Lower leg skin (tissue), 4 donors: Measurements from ENCODE around the gene TUBA4B. TPM values are rescaled to one million over a fixed set of nuclear protein-coding genes. Genes with fewer than 3 reads are reported as not detected.

Source experiments
- DNase-seq, 2 donors: peaks; one replicate each; pipeline ENCODE4 v3.0.0-alpha.2; 2019; ENCODE audit warnings: low spot score in 2 of 2
- H3K4me3 ChIP-seq: fragments of 200-600 bp; sonication (generic); 2 replicates; pipeline ENCODE4 v1.5.1; 2017; ENCODE audit warnings: mild to moderate bottlenecking, low read depth; ENCODE audit not compliant: poor library complexity, severe bottlenecking
- CTCF ChIP-seq, 3 donors: fragments of 450-650 bp; IDR thresholded peaks; one replicate each; pipeline ENCODE4 v1.5.1; 2016; ENCODE audit warnings: antibody characterized with exemption in 3 of 3, mild to moderate bottlenecking in 3 of 3, moderate library complexity in 2 of 3
- POLR2A ChIP-seq, 2 donors: fragments of 450-650 bp; IDR thresholded peaks; one replicate each; pipeline ENCODE4 v1.6.1; 2016 to 2017; ENCODE audit warnings: antibody characterized with exemption in 2 of 2, mild to moderate bottlenecking in 1 of 2, moderate library complexity in 1 of 2
- WGBS, 2 donors: methylation state at CpG; one replicate each; pipeline ENCODE4 v1.1.5; 2018; 5-methylcytosine and 5-hydroxymethylcytosine counted together
- intact Hi-C: fragments of 100-400 bp; cut with DNase I; formaldehyde crosslinking; loops from one replicate; pipeline ENCODE4 v1.15.0; 2023; ENCODE audit warnings: low total_unique reads
- total RNA-seq, 4 donors: library from RNA; depleted of rRNA; stranded (reverse); fragments of >200 nt; gene quantifications; one replicate each; pipeline ENCODE4 v1.1.0, GENCODE V29; 2016

Gene TUBA4B
- total RNA-seq, 4 donors from 2014 or later = not detected

GRCh38 chr2:219268294-219268693, 15.3 kb downstream of the TUBA4B start:
- DNase-seq = no peak
- TF ChIP-seq CTCF (IDR thresholded peaks at IDR 0.05) = no peak
- no peak for TF ChIP-seq POLR2A (IDR thresholded peaks at IDR 0.05)
- WGBS, 2 donors = 77 to 80% methylated on average over 2 of the region's 2 CpGs
- no peak overlapping the region for H3K4me3 ChIP-seq
- intact Hi-C loops = no loop called here

- WGBS, 2 donors = 68% methylated on average over 8 of the region's 8 CpGs
- H3K4me3 ChIP-seq = no peak overlapping the region
- TF ChIP-seq CTCF (IDR thresholded peaks at IDR 0.05) = no peak
- no peak for TF ChIP-seq POLR2A (IDR thresholded peaks at IDR 0.05)
- no peak for DNase-seq
- intact Hi-C loops = no loop called here
Observed at GRCh38 chr2:219269362-219270054, 16.5 kb downstream of the TUBA4B start.

- 68 to 70% methylated on average over 5 of the region's 5 CpGs for WGBS, 2 donors
- DNase-seq = no peak
- no peak overlapping the region for H3K4me3 ChIP-seq
- TF ChIP-seq POLR2A (IDR thresholded peaks at IDR 0.05) (no peak), CTCF (IDR thresholded peaks at IDR 0.05) (no peak)
- intact Hi-C loops = no loop called here
Observed at GRCh38 chr2:219270055-219270372, 17.0 kb downstream of the TUBA4B start.

GRCh38 chr2:219271021-219271420, 18.0 kb downstream of the TUBA4B start:
- TF ChIP-seq POLR2A (IDR thresholded peaks at IDR 0.05) = no peak
- TF ChIP-seq CTCF (IDR thresholded peaks at IDR 0.05) = no peak
- 79 to 93% methylated on average over 2 of the region's 2 CpGs for WGBS, 2 donors
- intact Hi-C loops = no loop called here
- H3K4me3 ChIP-seq = no peak overlapping the region
- no peak for DNase-seq

- TF ChIP-seq POLR2A (IDR thresholded peaks at IDR 0.05) (no peak), CTCF (IDR thresholded peaks at IDR 0.05) (no peak)
- H3K4me3 ChIP-seq = no peak overlapping the region
- DNase-seq = no peak
- intact Hi-C loops = no loop called here
- WGBS, 2 donors = 83 to 88% methylated on average over 4 of the region's 4 CpGs
Observed at GRCh38 chr2:219272356-219272755, 19.3 kb downstream of the TUBA4B start.

DNA sequence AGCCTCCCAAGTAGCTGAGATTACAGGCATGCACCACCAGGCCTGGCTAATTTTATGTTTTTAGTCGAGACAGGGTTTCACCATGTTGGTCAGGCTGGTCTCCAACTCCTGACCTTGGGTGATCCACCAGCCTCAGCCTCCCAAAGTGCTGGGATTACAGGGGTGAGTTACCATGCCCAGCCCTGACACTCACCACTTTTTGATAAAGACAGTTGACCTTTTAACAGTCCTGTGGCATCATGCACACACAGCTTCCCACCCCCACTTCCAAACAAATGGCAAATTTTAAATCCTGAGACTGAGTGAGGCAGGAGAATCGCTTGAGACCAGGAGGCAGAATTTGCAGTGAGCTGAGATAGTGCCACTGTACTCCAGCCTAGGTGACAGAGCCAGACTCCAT, 20.0 kb downstream of the TUBA4B start:
- no peak for TF ChIP-seq CTCF (IDR thresholded peaks at IDR 0.05)
- WGBS, 2 donors = 66 to 82% methylated on average over 2 of the region's 2 CpGs
- intact Hi-C loops = no loop called here
- no peak for DNase-seq
- H3K4me3 ChIP-seq = no peak overlapping the region
